Colonic mucosa (tissue), 4 donors: ENCODE data around the gene FBXO42. TPM values are rescaled to one million over a fixed set of nuclear protein-coding genes. Genes with fewer than 3 reads are reported as not detected.

Experiments used
- DNase-seq: peaks from one replicate; pipeline ENCODE4 v3.0.0-alpha.2; 2020
- H3K27ac ChIP-seq: fragments of 200-600 bp; one replicate; pipeline ENCODE4 v1.8.0; 2021
- H3K27me3 ChIP-seq: fragments of 200-600 bp; one replicate; pipeline ENCODE4 v1.8.0; 2021
- H3K36me3 ChIP-seq: fragments of 200-600 bp; one replicate; pipeline ENCODE4 v1.8.0; 2021
- H3K4me1 ChIP-seq: fragments of 200-600 bp; one replicate; pipeline ENCODE4 v1.8.0; 2021; ENCODE audit warnings: mild to moderate bottlenecking
- H3K4me3 ChIP-seq: fragments of 200-600 bp; one replicate; pipeline ENCODE4 v1.8.0; 2021
- H3K9ac ChIP-seq, 2 donors: one replicate each; pipeline ENCODE4 v1.7.0; 2013; ENCODE audit warnings: control low read depth in 2 of 2, low read depth in 2 of 2, low read length in 2 of 2
- H3K9me3 ChIP-seq: fragments of 200-600 bp; one replicate; pipeline ENCODE4 v1.8.0; 2021
- intact Hi-C: fragments of 100-400 bp; cut with DNase I; formaldehyde crosslinking; loops from one replicate; pipeline ENCODE4 v1.14.1; 2022
- total RNA-seq, 2 donors: library from RNA; stranded (reverse); fragmentation: NEBNext Ultra II Directional in 1 of 2; extraction: Animal tissue kit (Norgen Biotek cat#: 25700) in 1 of 2; gene quantifications; one replicate each; pipeline ENCODE4 v1.2.1, GENCODE V29; 2021
- TF ChIP-seq, protein P1 (sequence below): fragments of 200-600 bp; IDR thresholded peaks from one replicate; pipeline ENCODE4 v1.8.0; 2022; ENCODE audit warnings: antibody characterized with exemption, mild to moderate bottlenecking
- donor health status: healthy.
- donor health status: DM: no; HTN: no; CAD: no.
- donor health status: DM: no; HTN: no; CAD: no.

FBXO42 gene
- total RNA-seq, 2 donors from 2014 or later = 15.0 to 17.8 TPM

- intact Hi-C loops = no loop called here
- TF ChIP-seq, protein P1, sequence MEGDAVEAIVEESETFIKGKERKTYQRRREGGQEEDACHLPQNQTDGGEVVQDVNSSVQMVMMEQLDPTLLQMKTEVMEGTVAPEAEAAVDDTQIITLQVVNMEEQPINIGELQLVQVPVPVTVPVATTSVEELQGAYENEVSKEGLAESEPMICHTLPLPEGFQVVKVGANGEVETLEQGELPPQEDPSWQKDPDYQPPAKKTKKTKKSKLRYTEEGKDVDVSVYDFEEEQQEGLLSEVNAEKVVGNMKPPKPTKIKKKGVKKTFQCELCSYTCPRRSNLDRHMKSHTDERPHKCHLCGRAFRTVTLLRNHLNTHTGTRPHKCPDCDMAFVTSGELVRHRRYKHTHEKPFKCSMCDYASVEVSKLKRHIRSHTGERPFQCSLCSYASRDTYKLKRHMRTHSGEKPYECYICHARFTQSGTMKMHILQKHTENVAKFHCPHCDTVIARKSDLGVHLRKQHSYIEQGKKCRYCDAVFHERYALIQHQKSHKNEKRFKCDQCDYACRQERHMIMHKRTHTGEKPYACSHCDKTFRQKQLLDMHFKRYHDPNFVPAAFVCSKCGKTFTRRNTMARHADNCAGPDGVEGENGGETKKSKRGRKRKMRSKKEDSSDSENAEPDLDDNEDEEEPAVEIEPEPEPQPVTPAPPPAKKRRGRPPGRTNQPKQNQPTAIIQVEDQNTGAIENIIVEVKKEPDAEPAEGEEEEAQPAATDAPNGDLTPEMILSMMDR = no peak
- Histone ChIP-seq H3K36me3 (no peaks in the 10 kb centered on the region), H3K27ac (no peak overlapping the region), H3K9me3 (no peaks in the 10 kb centered on the region), H3K9ac (no peak overlapping the region), H3K27me3 (no peaks in the 10 kb centered on the region), H3K4me1 (no peaks in the 10 kb centered on the region), H3K4me3 (no peak overlapping the region)
- no peak for DNase-seq
Observed at GRCh38 chr1:16315437-16315836, 36.8 kb downstream of the FBXO42 start.

GRCh38 chr1:16307222-16307621 lies 45.1 kb downstream of the FBXO42 start:
- Histone ChIP-seq H3K36me3 (peaks cover 9% of the 10 kb centered on the region), H3K4me1 (no peaks in the 10 kb centered on the region)

GRCh38 chr1:16302709-16303627 lies 49.3 kb downstream of the FBXO42 start:
- H3K27me3 ChIP-seq = no peaks in the 10 kb centered on the region
- H3K36me3 ChIP-seq = peaks cover 9% of the 10 kb centered on the region
- TF ChIP-seq, protein P1 = no peak

More at GRCh38 chr1:16307222-16307621, 45.1 kb downstream of the FBXO42 start:
- Histone ChIP-seq H3K9me3 (no peaks in the 10 kb centered on the region), H3K4me3 (no peak overlapping the region), H3K27me3 (no peaks in the 10 kb centered on the region), H3K27ac (no peak overlapping the region), H3K9ac (no peak overlapping the region)
- DNase-seq = no peak
- TF ChIP-seq, protein P1 = no peak
- intact Hi-C loops = no loop called here

GRCh38 chr1:16300436-16300835 lies 51.8 kb downstream of the FBXO42 start:
- no peaks in the 10 kb centered on the region for H3K27me3 ChIP-seq
- no peaks in the 10 kb centered on the region for H3K4me1 ChIP-seq
- H3K4me3 ChIP-seq = no peak overlapping the region
- no peaks in the 10 kb centered on the region for H3K9me3 ChIP-seq
- intact Hi-C loops = no loop called here
- no peak for DNase-seq
- peaks cover 8% of the 10 kb centered on the region for H3K36me3 ChIP-seq
- H3K27ac ChIP-seq = no peak overlapping the region
- TF ChIP-seq, protein P1 = no peak
- no peak overlapping the region for H3K9ac ChIP-seq

More at GRCh38 chr1:16302709-16303627, 49.3 kb downstream of the FBXO42 start:
- Histone ChIP-seq H3K27ac (no peak overlapping the region), H3K4me3 (no peak overlapping the region), H3K9me3 (no peaks in the 10 kb centered on the region), H3K9ac (no peak overlapping the region), H3K4me1 (no peaks in the 10 kb centered on the region)
- no peak for DNase-seq
- intact Hi-C loops = no loop called here

DNA sequence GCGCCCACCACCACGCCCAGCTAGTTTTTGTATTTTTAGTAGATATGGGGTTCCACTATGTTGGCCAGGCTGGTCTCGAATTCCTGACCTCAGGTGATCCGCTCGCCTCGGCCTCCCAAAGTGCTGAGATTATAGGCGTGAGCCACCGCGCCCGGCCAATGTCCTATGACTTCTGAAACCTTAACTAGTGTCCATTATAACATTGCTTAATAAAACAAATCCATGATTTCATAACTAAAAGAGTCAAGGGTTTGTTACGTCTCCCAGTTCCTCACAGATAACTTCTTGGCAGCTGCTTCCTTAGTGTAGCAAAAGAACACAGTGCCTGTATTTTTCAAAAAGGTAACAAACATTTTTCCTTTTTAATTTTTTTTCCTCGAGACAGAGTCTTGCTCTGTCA lies 53.6 kb downstream of the FBXO42 start:
- Histone ChIP-seq H3K4me3 (no peak overlapping the region), H3K27me3 (no peaks in the 10 kb centered on the region), H3K9me3 (no peaks in the 10 kb centered on the region), H3K9ac (no peak overlapping the region), H3K4me1 (no peaks in the 10 kb centered on the region), H3K36me3 (no peaks in the 10 kb centered on the region), H3K27ac (no peak overlapping the region)
- DNase-seq = no peak
- intact Hi-C loops = no loop called here
- TF ChIP-seq, protein P1 = no peak
